ENCODE results near the gene SNRPA.

- TF ChIP-seq CTCF (IDR thresholded peaks at IDR 0.05), result no peak
- TF ChIP-seq POLR2A (IDR thresholded peaks at IDR 0.05), result no peak
These were observed 50.0 kb downstream of the SNRPA start for GRCh38 chr19:40800997-40801377.

Measured in adrenal gland (tissue), 5 donors.